ENCODE data around the gene KY.

GRCh38 chr3:134660046-134660441 is 9.2 kb upstream of the KY start:
- no peak for TF ChIP-seq CTCF (IDR thresholded peaks at IDR 0.05)
- no peak for TF ChIP-seq POLR2A (IDR thresholded peaks at IDR 0.05)

All from adrenal gland (tissue), 5 donors.